Measurements from ENCODE around the gene FBXO4.

The FBXO4 gene

GRCh38 chr5:41985945-41986695 lies 61.0 kb downstream of the FBXO4 start:
- no peak for DNase-seq

Measured in NCI-H748 treated with DMSO at 0.1 percent for 48 hours (cell line).